Pancreas (tissue), 10 donors: ENCODE measurements around the gene GBX2. TPM values are rescaled to one million over a fixed set of nuclear protein-coding genes. Genes with fewer than 3 reads are reported as not detected.

Experiments
- ATAC-seq, 4 donors: fragments of 200-7000 bp; cut with Tn5 transposase; one replicate each; pipeline versions ENCODE4 v1.8.0 to v1.9.1; 2020; ENCODE audit warnings: mild to moderate bottlenecking in 4 of 4, moderate library complexity in 4 of 4
- DNase-seq, 6 donors: peaks; one replicate each; pipeline ENCODE4 v3.0.0-alpha.2; 2020
- FAIRE-seq: peaks from 2 replicates; lab custom pipeline; 2012; peaks lifted over from hg19 to GRCh38; lab: Jason Lieb, UNC
- H3K27ac ChIP-seq, 4 donors: fragments of 200-600 bp; sonication (generic); 1 replicate in 3 of 4; 2 replicates in 1 of 4; pipeline versions ENCODE4 v1.5.0 to v1.8.0; 2020
- H3K27me3 ChIP-seq, 4 donors: fragments of 200-600 bp; one replicate each; pipeline ENCODE4 v1.8.0; 2021
- H3K36me3 ChIP-seq, 3 donors: fragments of 200-600 bp; sonication (generic) in 1 of 3; one replicate each; pipeline versions ENCODE4 v1.5.0 to v1.8.0; 2020 to 2021
- H3K4me1 ChIP-seq, 3 donors: fragments of 200-600 bp; one replicate each; pipeline ENCODE4 v1.8.0; 2021
- H3K4me3 ChIP-seq, 4 donors: fragments of 200-600 bp; sonication (generic) in 2 of 4; one replicate each; pipeline versions ENCODE4 v1.5.0 to v1.8.0; 2020 to 2021
- H3K9me3 ChIP-seq, 4 donors: fragments of 200-600 bp; one replicate each; pipeline ENCODE4 v1.8.0; 2021
- WGBS, 2 donors: extraction: QIAGEN DNeasy Blood & Tissue Kit; methylation state at CpG; one replicate each; pipeline ENCODE4 v1.1.7; 2013; 5-methylcytosine and 5-hydroxymethylcytosine counted together
- intact Hi-C, 3 donors: fragments of 100-400 bp; cut with DNase I; formaldehyde crosslinking; loops; one replicate each; pipeline versions ENCODE4 v1.11.1 to v1.14.2; 2022
- polyA plus RNA-seq, 2 donors: library from polyadenylated mRNA; stranded (reverse); fragments of 200-250 nt; gene quantifications; one replicate each; pipeline ENCODE4 v1.2.3, GENCODE V29; 2013
- total RNA-seq, 6 donors: library from RNA; stranded (reverse); fragmentation: NEBNext Ultra II Directional in 4 of 6; extraction: Animal tissue kit (Norgen Biotek cat#: 25700) in 4 of 6; gene quantifications; one replicate each; pipeline versions ENCODE4 v1.2.1 to v1.2.4, GENCODE V29; 2021 to 2023
- TF ChIP-seq, protein P1 (sequence below), 4 donors: fragments of 200-600 bp; sonication (generic) in 3 of 4; IDR thresholded peaks; one replicate each; pipeline versions ENCODE4 v1.5.0 to v1.8.0; 2021; ENCODE audit warnings: antibody characterized with exemption in 4 of 4
- donor health status: healthy with polysubstance abuse.
- donor health status: DM: no; HTN: no; CAD: no; lungs with moderate emphysema.
- donor health status: DM: no; HTN: no; CAD: no.
- donor health status: control.
- donor health status: control.
- donor health status: Bipolar disorder and iron deficiency.
- donor health status: DM: yes; HTN: yes; CAD: no.
- donor health status: DM: no; HTN: no; CAD: no.
- donor health status: DM: no; HTN: no; CAD: no.
- donor health status: DM: yes; HTN: yes; CAD: no.

GBX2 gene
- total and polyA plus RNA-seq, 8 donors = not detected

DNA sequence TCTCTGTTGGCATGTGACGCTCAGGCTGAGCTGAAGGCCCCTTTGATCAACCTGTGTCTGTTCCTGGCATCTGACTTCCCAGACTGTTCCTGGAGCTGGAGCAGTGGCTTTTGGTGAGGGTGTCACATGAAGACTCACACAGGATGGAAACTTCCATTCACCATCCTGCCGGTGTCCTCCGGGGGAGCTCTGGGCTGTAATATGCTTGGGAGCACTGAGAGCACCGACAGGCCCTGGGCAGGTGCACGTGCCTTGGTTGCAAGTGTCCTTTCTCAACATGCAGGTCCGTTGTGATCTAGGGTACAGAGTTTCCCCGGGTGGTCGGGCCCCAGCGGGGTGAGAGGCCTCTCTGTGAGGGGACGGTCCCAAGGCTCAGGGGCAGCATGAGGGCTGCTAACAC is 24.8 kb upstream of the GBX2 start:
- Histone ChIP-seq H3K27me3 (no peaks in the 10 kb centered on the region), H3K36me3 (no peaks in the 10 kb centered on the region), H3K4me3 (no peak overlapping the region), H3K4me1 (no peaks in the 10 kb centered on the region), H3K9me3 (no peaks in the 10 kb centered on the region), H3K27ac (no peak overlapping the region)
- ATAC-seq (no peak), FAIRE-seq (no peak), DNase-seq (no peak)
- WGBS, 2 donors = 58 to 64% methylated on average over 10 of the region's 10 CpGs
- TF ChIP-seq, protein P1, sequence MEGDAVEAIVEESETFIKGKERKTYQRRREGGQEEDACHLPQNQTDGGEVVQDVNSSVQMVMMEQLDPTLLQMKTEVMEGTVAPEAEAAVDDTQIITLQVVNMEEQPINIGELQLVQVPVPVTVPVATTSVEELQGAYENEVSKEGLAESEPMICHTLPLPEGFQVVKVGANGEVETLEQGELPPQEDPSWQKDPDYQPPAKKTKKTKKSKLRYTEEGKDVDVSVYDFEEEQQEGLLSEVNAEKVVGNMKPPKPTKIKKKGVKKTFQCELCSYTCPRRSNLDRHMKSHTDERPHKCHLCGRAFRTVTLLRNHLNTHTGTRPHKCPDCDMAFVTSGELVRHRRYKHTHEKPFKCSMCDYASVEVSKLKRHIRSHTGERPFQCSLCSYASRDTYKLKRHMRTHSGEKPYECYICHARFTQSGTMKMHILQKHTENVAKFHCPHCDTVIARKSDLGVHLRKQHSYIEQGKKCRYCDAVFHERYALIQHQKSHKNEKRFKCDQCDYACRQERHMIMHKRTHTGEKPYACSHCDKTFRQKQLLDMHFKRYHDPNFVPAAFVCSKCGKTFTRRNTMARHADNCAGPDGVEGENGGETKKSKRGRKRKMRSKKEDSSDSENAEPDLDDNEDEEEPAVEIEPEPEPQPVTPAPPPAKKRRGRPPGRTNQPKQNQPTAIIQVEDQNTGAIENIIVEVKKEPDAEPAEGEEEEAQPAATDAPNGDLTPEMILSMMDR (IDR thresholded peaks at IDR 0.05) = no peak
- intact Hi-C loops = no loop called here

DNA sequence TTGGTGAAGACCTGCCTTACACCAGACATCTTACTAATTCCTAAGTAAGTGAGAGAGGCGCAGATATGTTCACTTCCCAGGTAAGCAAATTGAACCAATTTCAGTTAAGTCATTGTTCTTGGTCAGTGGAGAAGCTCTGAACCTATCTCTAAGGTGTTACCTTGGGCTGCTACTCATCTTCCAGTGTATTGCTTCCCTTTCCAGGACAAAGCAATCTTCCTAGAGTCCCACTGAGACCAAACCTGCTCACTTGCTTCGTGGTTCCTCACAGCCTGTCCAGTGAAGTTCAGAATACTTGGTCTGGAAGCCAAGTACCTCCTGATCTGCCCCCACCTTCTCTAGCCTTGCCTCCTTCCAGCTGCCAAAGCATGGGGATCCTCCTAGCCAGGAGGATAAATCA is 22.5 kb upstream of the GBX2 start:
- FAIRE-seq (no peak), ATAC-seq (no peak)
- WGBS, 2 donors = 89 to 90% methylated on average over 2 of the region's 2 CpGs

DNA sequence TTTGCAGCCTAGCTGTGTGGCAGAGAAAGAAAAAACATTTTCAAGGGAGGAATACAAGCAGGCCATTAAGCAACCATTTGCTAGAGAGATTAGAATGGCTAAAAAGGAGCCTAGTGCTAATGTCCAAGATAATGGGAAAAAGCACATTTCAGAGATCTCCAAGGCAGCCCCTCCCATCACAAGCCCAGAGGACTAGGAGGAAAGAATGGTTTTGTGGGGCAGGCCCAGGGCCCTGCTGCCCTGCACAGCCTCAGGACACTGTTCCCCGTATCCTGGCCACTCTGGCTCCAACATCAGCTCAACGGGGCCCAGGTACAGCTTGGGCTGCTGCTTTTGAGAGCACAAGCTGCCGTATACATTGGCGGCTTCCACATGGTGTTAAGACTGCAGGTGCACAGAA is 16.5 kb upstream of the GBX2 start:
- TF ChIP-seq, protein P1 (IDR thresholded peaks at IDR 0.05) = no peak
- ATAC-seq = no peak
- Histone ChIP-seq H3K36me3 (no peaks in the 10 kb centered on the region), H3K27me3 (peaks cover 3 to 21% (median 6%) of the 10 kb centered on the region in 4 donors), H3K27ac (no peak overlapping the region), H3K9me3 (no peaks in the 10 kb centered on the region), H3K4me1 (no peaks in the 10 kb centered on the region), H3K4me3 (no peak overlapping the region)
- no peak for DNase-seq
- intact Hi-C loops = loop anchor here in 1 of 3 donors (5.0 kb wide), 1 partner anchor 407 kb away; no protein-coding TSS in a partner anchor
- 87 to 94% methylated on average over 4 of the region's 4 CpGs for WGBS, 2 donors
- FAIRE-seq = no peak

More for the DNA sequence above, 22.5 kb upstream of the GBX2 start:
- Histone ChIP-seq H3K4me1 (no peaks in the 10 kb centered on the region), H3K27me3 (no peaks in the 10 kb centered on the region), H3K9me3 (no peaks in the 10 kb centered on the region), H3K36me3 (no peaks in the 10 kb centered on the region), H3K4me3 (no peak overlapping the region), H3K27ac (no peak overlapping the region)
- intact Hi-C loops = no loop called here
- no peak for DNase-seq
- TF ChIP-seq, protein P1 (IDR thresholded peaks at IDR 0.05) = no peak

DNA sequence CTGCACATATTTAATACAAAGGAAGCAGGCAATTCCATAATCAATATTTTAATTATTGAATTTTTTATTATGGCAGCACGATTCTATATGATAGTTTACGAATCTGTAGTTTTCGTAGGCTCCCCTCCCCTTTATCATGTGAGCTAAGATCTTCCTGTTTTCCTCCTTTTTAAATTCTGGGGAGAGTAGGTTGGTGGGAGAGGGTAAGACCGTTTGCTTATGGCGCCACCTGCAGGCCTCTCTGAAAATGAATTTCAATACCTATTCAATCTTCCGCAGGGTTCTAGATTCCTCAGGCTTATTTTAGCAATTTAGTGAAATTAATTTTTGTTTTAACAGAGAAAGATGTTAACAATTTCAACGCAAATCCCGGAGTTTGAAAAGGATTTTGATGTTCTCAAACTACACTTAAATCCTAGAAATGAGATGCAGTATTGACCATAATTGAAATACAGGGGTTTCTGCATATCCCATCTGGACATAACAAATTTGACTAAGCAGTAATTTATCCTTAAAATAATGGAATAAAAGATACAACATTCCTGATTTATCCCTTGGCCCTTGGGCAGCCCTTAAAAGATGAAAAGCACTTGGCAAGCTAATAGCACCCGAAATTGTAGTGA is 12.8 kb upstream of the GBX2 start:
- Histone ChIP-seq H3K9me3 (no peaks in the 10 kb centered on the region), H3K27me3 (peaks cover 12 to 51% (median 17%) of the 10 kb centered on the region in 4 donors), H3K36me3 (no peaks in the 10 kb centered on the region), H3K4me1 (peaks cover 0 to 5% (median 3%) of the 10 kb centered on the region in 3 donors), H3K27ac (no peak overlapping the region), H3K4me3 (no peak overlapping the region)
- intact Hi-C loops = loop anchor here in 1 of 3 donors (5.0 kb wide), 1 partner anchor 404 kb away; no protein-coding TSS in a partner anchor
- 19 to 23% methylated on average over 9 of the region's 9 CpGs for WGBS, 2 donors
- ATAC-seq = peak in 3 of 4 donors; percentile 35 to 62 (median 61)
- TF ChIP-seq, protein P1 (IDR thresholded peaks at IDR 0.05) = peak; percentile 11 to 51 (median 30)
- DNase-seq = peak in 1 of 6 donors; percentile 25
- FAIRE-seq = peak; percentile 53
